LNCaP clone FGC (cell line): ENCODE measurements around the gene MBLAC1.

Experiments
- DNase-seq: peaks from one replicate; pipeline ENCODE4 v3.0.0-alpha.2; 2011; ENCODE audit warnings: low read depth
- H3K4me3 ChIP-seq: 2 replicates; pipeline ENCODE4 v1.5.1; 2011; ENCODE audit warnings: mild to moderate bottlenecking, low read depth, low read length, control low read depth
- CTCF ChIP-seq: IDR thresholded peaks from 2 replicates; pipeline ENCODE4 v1.5.1; 2012; ENCODE audit warnings: mild to moderate bottlenecking; ENCODE audit not compliant: control insufficient read depth, insufficient read depth; ENCODE audit errors: extremely low read depth

The MBLAC1 gene

GRCh38 chr7:100169147-100169850 is 42.5 kb downstream of the MBLAC1 start:
- no peak overlapping the region for H3K4me3 ChIP-seq
- no peak for DNase-seq
- no peak for TF ChIP-seq CTCF

GRCh38 chr7:100170101-100170897 is 43.5 kb downstream of the MBLAC1 start:
- no peak overlapping the region for H3K4me3 ChIP-seq
- no peak for TF ChIP-seq CTCF
- no peak for DNase-seq

GRCh38 chr7:100171087-100171681 is 44.4 kb downstream of the MBLAC1 start:
- H3K4me3 ChIP-seq, result no peak overlapping the region
- no peak for DNase-seq

GRCh38 chr7:100171840-100172239 is 45.1 kb downstream of the MBLAC1 start:
- no peak overlapping the region for H3K4me3 ChIP-seq
- no peak for DNase-seq
- TF ChIP-seq CTCF, result no peak

More at GRCh38 chr7:100171087-100171681, 44.4 kb downstream of the MBLAC1 start:
- TF ChIP-seq CTCF, result no peak

- TF ChIP-seq CTCF, result no peak
- H3K4me3 ChIP-seq, result no peak overlapping the region
- DNase-seq, result no peak
Observed at GRCh38 chr7:100173806-100174495, 47.2 kb downstream of the MBLAC1 start.

- H3K4me3 ChIP-seq, result no peak overlapping the region
- no peak for TF ChIP-seq CTCF
Observed at GRCh38 chr7:100174582-100174981, 47.8 kb downstream of the MBLAC1 start.

More at GRCh38 chr7:100174582-100174981, 47.8 kb downstream of the MBLAC1 start:
- DNase-seq, result no peak
